Loucy (cell line): ENCODE data around the gene CSRNP2.

Experiments
- H2AFZ ChIP-seq: fragments of 200-600 bp; sonication (generic); 2 replicates; pipeline ENCODE4 v1.6.0; 2016; ENCODE audit warnings: antibody characterized with exemption, mild to moderate bottlenecking, low read length, moderate library complexity
- H3F3A ChIP-seq: fragments of 200-600 bp; 2 replicates; pipeline ENCODE4 v1.6.0; 2016; ENCODE audit warnings: antibody characterized with exemption, low read depth, mild to moderate bottlenecking
- H3K27me3 ChIP-seq: fragments of 200-600 bp; sonication (generic); 2 replicates; pipeline ENCODE4 v1.6.1; 2014; ENCODE audit warnings: low read length, mild to moderate bottlenecking; ENCODE audit not compliant: insufficient read depth, poor library complexity, severe bottlenecking
- H3K36me3 ChIP-seq: fragments of 200-600 bp; sonication (generic); 2 replicates; pipeline ENCODE4 v1.6.1; 2016; ENCODE audit warnings: low read length; ENCODE audit not compliant: insufficient read depth
- H3K4me1 ChIP-seq: fragments of 200-600 bp; sonication (generic); 2 replicates; pipeline ENCODE4 v1.5.1; 2014; ENCODE audit warnings: low read length, mild to moderate bottlenecking; ENCODE audit not compliant: insufficient read depth, poor library complexity, severe bottlenecking
- H3K4me2 ChIP-seq: fragments of 200-600 bp; sonication (generic); 2 replicates; pipeline ENCODE4 v1.6.0; 2014; ENCODE audit warnings: antibody characterized with exemption, low read length, low read depth, mild to moderate bottlenecking; ENCODE audit not compliant: poor library complexity, severe bottlenecking
- H3K4me3 ChIP-seq: fragments of 200-600 bp; sonication (generic); 2 replicates; pipeline ENCODE4 v1.5.1; 2014; ENCODE audit warnings: low read length, mild to moderate bottlenecking, mixed read lengths; ENCODE audit not compliant: poor library complexity, severe bottlenecking
- H3K79me2 ChIP-seq: fragments of 200-600 bp; sonication (generic); 2 replicates; pipeline ENCODE4 v1.6.1; 2014; ENCODE audit warnings: low read length; ENCODE audit not compliant: insufficient read depth
- H3K9ac ChIP-seq: fragments of 200-600 bp; sonication (generic); 2 replicates; pipeline ENCODE4 v1.6.0; 2014; ENCODE audit warnings: mild to moderate bottlenecking, low read depth, low read length, moderate library complexity; ENCODE audit not compliant: poor library complexity, severe bottlenecking
- H3K9me2 ChIP-seq: fragments of 200-600 bp; sonication (generic); replicated peaks from 2 replicates; pipeline ENCODE4 v1.6.1; 2016; ENCODE audit warnings: low read depth, low read length, mixed read lengths
- H3K9me3 ChIP-seq: fragments of 200-600 bp; sonication (generic); 2 replicates; pipeline ENCODE4 v1.6.1; 2014; ENCODE audit warnings: mild to moderate bottlenecking, antibody characterized with exemption, low read length, low read depth; ENCODE audit not compliant: insufficient read depth
- H4K20me1 ChIP-seq: fragments of 200-600 bp; sonication (generic); 2 replicates; pipeline ENCODE4 v1.6.0; 2014; ENCODE audit warnings: antibody characterized with exemption, low read length, mild to moderate bottlenecking; ENCODE audit not compliant: insufficient read depth, poor library complexity, severe bottlenecking
- EZH2phosphoT487 ChIP-seq: fragments of 200-600 bp; IDR thresholded peaks from 2 replicates; pipeline ENCODE4 v1.6.1; 2018; ENCODE audit warnings: antibody characterized with exemption, mild to moderate bottlenecking, moderate library complexity, borderline replicate concordance
- TF ChIP-seq, protein P1 (sequence below): fragments of 200-600 bp; sonication (generic); conservative IDR thresholded peaks from 2 replicates; pipeline ENCODE4 v1.5.1; 2014; ENCODE audit warnings: mild to moderate bottlenecking, antibody characterized with exemption, low read length

The CSRNP2 gene

GRCh38 chr12:51098611-51099010 lies 15.2 kb upstream of the CSRNP2 start:
- H3K4me2 ChIP-seq, result no peak overlapping the region

DNA sequence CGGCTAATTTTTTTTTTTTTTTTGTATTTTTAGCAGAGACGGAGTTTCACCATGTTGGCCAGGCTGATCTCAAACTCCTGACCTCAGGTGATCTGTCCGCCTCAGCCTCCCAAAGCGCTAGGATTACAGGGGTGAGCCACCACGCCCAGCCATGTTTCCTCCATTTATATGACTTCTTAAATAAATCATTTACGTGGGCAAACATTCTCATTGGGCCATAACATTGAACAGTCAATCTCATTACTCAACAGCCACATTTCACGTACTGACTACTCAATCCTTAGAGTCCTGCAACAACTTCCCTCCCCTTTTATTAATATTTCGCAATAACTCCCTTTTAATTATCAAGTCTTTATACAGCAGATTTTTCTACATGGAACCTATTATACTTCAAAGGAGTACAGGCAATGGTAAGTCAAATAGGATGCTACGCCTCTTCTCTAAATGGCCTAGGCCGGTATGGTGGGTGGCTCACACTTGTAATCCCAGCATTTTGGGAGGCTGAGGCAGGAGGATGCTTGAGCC lies 7.4 kb upstream of the CSRNP2 start:
- H3K36me3 ChIP-seq, result no peaks in the 10 kb centered on the region
- no peaks in the 10 kb centered on the region for H3K79me2 ChIP-seq
- no peaks in the 10 kb centered on the region for H3K9me3 ChIP-seq
- H3K4me1 ChIP-seq, result no peaks in the 10 kb centered on the region
- TF ChIP-seq, protein P1, sequence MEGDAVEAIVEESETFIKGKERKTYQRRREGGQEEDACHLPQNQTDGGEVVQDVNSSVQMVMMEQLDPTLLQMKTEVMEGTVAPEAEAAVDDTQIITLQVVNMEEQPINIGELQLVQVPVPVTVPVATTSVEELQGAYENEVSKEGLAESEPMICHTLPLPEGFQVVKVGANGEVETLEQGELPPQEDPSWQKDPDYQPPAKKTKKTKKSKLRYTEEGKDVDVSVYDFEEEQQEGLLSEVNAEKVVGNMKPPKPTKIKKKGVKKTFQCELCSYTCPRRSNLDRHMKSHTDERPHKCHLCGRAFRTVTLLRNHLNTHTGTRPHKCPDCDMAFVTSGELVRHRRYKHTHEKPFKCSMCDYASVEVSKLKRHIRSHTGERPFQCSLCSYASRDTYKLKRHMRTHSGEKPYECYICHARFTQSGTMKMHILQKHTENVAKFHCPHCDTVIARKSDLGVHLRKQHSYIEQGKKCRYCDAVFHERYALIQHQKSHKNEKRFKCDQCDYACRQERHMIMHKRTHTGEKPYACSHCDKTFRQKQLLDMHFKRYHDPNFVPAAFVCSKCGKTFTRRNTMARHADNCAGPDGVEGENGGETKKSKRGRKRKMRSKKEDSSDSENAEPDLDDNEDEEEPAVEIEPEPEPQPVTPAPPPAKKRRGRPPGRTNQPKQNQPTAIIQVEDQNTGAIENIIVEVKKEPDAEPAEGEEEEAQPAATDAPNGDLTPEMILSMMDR, result no peak
- no peak for TF ChIP-seq EZH2phosphoT487
- no peak overlapping the region for H2AFZ ChIP-seq
- H3K4me3 ChIP-seq, result no peak overlapping the region
- no peaks in the 10 kb centered on the region for H3K27me3 ChIP-seq
- H3F3A ChIP-seq, result no peaks in the 10 kb centered on the region
- no peak overlapping the region for H3K9ac ChIP-seq
- H3K4me2 ChIP-seq, result no peak overlapping the region
- no peaks in the 10 kb centered on the region for H3K9me2 ChIP-seq
- no peaks in the 10 kb centered on the region for H4K20me1 ChIP-seq

More at GRCh38 chr12:51098611-51099010, 15.2 kb upstream of the CSRNP2 start:
- H3F3A ChIP-seq, result no peaks in the 10 kb centered on the region
- no peaks in the 10 kb centered on the region for H3K79me2 ChIP-seq
- no peak overlapping the region for H3K4me3 ChIP-seq
- no peaks in the 10 kb centered on the region for H3K36me3 ChIP-seq
- H3K27me3 ChIP-seq, result no peaks in the 10 kb centered on the region
- no peaks in the 10 kb centered on the region for H4K20me1 ChIP-seq
- no peaks in the 10 kb centered on the region for H3K4me1 ChIP-seq
- no peaks in the 10 kb centered on the region for H3K9me2 ChIP-seq
- H2AFZ ChIP-seq, result no peak overlapping the region
- TF ChIP-seq EZH2phosphoT487, result no peak
- TF ChIP-seq, protein P1, result no peak
- no peak overlapping the region for H3K9ac ChIP-seq
- no peaks in the 10 kb centered on the region for H3K9me3 ChIP-seq

DNA sequence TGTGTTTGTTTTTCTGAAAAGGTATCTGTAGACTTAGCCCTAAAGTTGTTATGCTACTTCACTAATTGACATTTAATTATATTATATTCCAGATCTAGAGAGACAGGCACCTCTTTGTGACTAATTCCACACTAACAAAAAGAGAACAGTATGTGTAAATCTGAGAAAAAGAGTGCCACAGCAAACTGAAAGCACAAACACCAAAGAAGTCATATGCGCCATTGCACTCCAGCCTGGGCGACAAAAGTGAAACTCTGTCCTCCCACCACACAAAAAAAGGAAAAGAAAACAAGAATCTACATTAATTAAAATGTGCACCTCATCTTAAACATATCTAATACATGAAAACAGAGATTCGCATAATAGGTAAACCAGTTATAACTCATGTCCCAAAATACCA lies 4.4 kb upstream of the CSRNP2 start:
- H3K4me1 ChIP-seq, result peaks cover 4% of the 10 kb centered on the region
- no peak overlapping the region for H3K4me2 ChIP-seq
- H3K27me3 ChIP-seq, result peaks cover 4% of the 10 kb centered on the region
- peaks cover 4% of the 10 kb centered on the region for H4K20me1 ChIP-seq
- no peak for TF ChIP-seq EZH2phosphoT487
- TF ChIP-seq, protein P1, result no peak
- no peaks in the 10 kb centered on the region for H3K9me2 ChIP-seq
- no peak overlapping the region; the same call in 1 of the 2 replicates for H2AFZ ChIP-seq
- H3K36me3 ChIP-seq, result no peaks in the 10 kb centered on the region
- no peaks in the 10 kb centered on the region for H3F3A ChIP-seq
- no peak overlapping the region for H3K9ac ChIP-seq
- H3K9me3 ChIP-seq, result no peaks in the 10 kb centered on the region
- H3K4me3 ChIP-seq, result no peak overlapping the region
- H3K79me2 ChIP-seq, result peaks cover 4% of the 10 kb centered on the region
